HEK293 (cell line): ENCODE results near the gene HOXC5.

Source experiments
- AEBP2 ChIP-seq: fragments of 450-650 bp; formaldehyde crosslinking; IDR thresholded peaks from 2 replicates; pipeline ENCODE4 v1.5.1; 2016; ENCODE audit warnings: missing biosample characterization, missing genetic modification characterization, borderline replicate concordance
- EGR2 ChIP-seq: fragments of 450-650 bp; formaldehyde crosslinking; IDR thresholded peaks from 2 replicates; pipeline ENCODE4 v1.5.1; 2016; ENCODE audit warnings: low read depth, missing biosample characterization, missing genetic modification characterization
- GFI1B ChIP-seq: fragments of 450-650 bp; formaldehyde crosslinking; IDR thresholded peaks from 2 replicates; pipeline ENCODE4 v1.5.1; 2016; ENCODE audit warnings: missing biosample characterization, missing genetic modification characterization
- KLF10 ChIP-seq: fragments of 450-650 bp; IDR thresholded peaks from 2 replicates; pipeline ENCODE4 v1.5.1; 2018; ENCODE audit warnings: missing biosample characterization, mild to moderate bottlenecking, missing genetic modification characterization
- MZF1 ChIP-seq: fragments of 450-650 bp; formaldehyde crosslinking; IDR thresholded peaks from 2 replicates; pipeline ENCODE4 v1.5.1; 2017; ENCODE audit warnings: missing biosample characterization, missing genetic modification characterization, borderline replicate concordance
- OSR2 ChIP-seq: fragments of 450-650 bp; formaldehyde crosslinking; IDR thresholded peaks from 2 replicates; pipeline ENCODE4 v1.5.1; 2016; ENCODE audit warnings: missing biosample characterization, missing genetic modification characterization
- ZBTB11 ChIP-seq: fragments of 450-650 bp; formaldehyde crosslinking; conservative IDR thresholded peaks from 2 replicates; pipeline ENCODE4 v1.5.1; 2016; ENCODE audit warnings: low read depth, missing biosample characterization, missing genetic modification characterization
- ZBTB20 ChIP-seq: fragments of 450-650 bp; formaldehyde crosslinking; IDR thresholded peaks from 2 replicates; pipeline ENCODE4 v1.5.1; 2016; ENCODE audit warnings: missing biosample characterization, missing genetic modification characterization
- ZBTB48 ChIP-seq: fragments of 450-650 bp; formaldehyde crosslinking; IDR thresholded peaks from 2 replicates; pipeline ENCODE4 v1.5.1; 2016; ENCODE audit warnings: missing biosample characterization, missing genetic modification characterization
- ZBTB8A ChIP-seq: fragments of 450-650 bp; formaldehyde crosslinking; IDR thresholded peaks from 2 replicates; pipeline ENCODE4 v1.5.1; 2016; ENCODE audit warnings: missing biosample characterization, missing genetic modification characterization
- ZFP69B ChIP-seq: fragments of 450-650 bp; formaldehyde crosslinking; IDR thresholded peaks from 2 replicates; pipeline ENCODE4 v1.5.1; 2016; ENCODE audit warnings: missing biosample characterization, missing genetic modification characterization
- ZNF274 ChIP-seq, 2 experiments: fragments of 200-500 bp in 1 of 2; fragments of 450-650 bp in 1 of 2; sonication (Bioruptor generic) in 1 of 2; formaldehyde crosslinking in 1 of 2; IDR thresholded peaks; 2 replicates each; pipeline versions ENCODE4 v1.5.1 to v1.6.1; 2014 to 2016; ENCODE audit warnings: borderline replicate concordance in 1 of 2, inconsistent platforms in 1 of 2, low read length in 1 of 2, missing biosample characterization in 1 of 2, missing genetic modification characterization in 1 of 2
- ZNF37A ChIP-seq: fragments of 450-650 bp; IDR thresholded peaks from 2 replicates; pipeline ENCODE4 v1.5.1; 2018; ENCODE audit warnings: missing biosample characterization, missing genetic modification characterization
- ZNF391 ChIP-seq: fragments of 450-650 bp; formaldehyde crosslinking; IDR thresholded peaks from 2 replicates; pipeline ENCODE4 v1.5.1; 2016; ENCODE audit warnings: low read depth, missing biosample characterization, missing genetic modification characterization, borderline replicate concordance
- ZNF48 ChIP-seq: fragments of 450-650 bp; formaldehyde crosslinking; IDR thresholded peaks from 2 replicates; pipeline ENCODE4 v1.5.1; 2016; ENCODE audit warnings: missing biosample characterization, missing genetic modification characterization
- ZNF521 ChIP-seq: fragments of 450-650 bp; formaldehyde crosslinking; IDR thresholded peaks from 2 replicates; pipeline ENCODE4 v1.5.1; 2017; ENCODE audit warnings: missing biosample characterization, mild to moderate bottlenecking, missing genetic modification characterization
- ZNF596 ChIP-seq: fragments of 450-650 bp; IDR thresholded peaks from 2 replicates; pipeline ENCODE4 v1.5.0; 2018; ENCODE audit warnings: missing biosample characterization, mild to moderate bottlenecking, missing genetic modification characterization, moderate library complexity
- ZNF610 ChIP-seq: fragments of 450-650 bp; formaldehyde crosslinking; IDR thresholded peaks from 2 replicates; pipeline ENCODE4 v1.5.1; 2016; ENCODE audit warnings: missing biosample characterization, missing genetic modification characterization, borderline replicate concordance
- ZNF629 ChIP-seq: fragments of 450-650 bp; formaldehyde crosslinking; IDR thresholded peaks from 2 replicates; pipeline ENCODE4 v1.5.1; 2017; ENCODE audit warnings: missing biosample characterization, missing genetic modification characterization
- ZNF654 ChIP-seq: fragments of 450-650 bp; formaldehyde crosslinking; IDR thresholded peaks from 2 replicates; pipeline ENCODE4 v1.5.1; 2016; ENCODE audit warnings: low read depth, missing biosample characterization, missing genetic modification characterization
- ZNF660 ChIP-seq: fragments of 450-650 bp; IDR thresholded peaks from 2 replicates; pipeline ENCODE4 v1.5.1; 2018; ENCODE audit warnings: missing biosample characterization, mild to moderate bottlenecking, missing genetic modification characterization
- ZNF664 ChIP-seq: fragments of 450-650 bp; formaldehyde crosslinking; IDR thresholded peaks from 2 replicates; pipeline ENCODE4 v1.5.1; 2016; ENCODE audit warnings: missing biosample characterization, missing genetic modification characterization
- ZNF704 ChIP-seq: fragments of 450-650 bp; formaldehyde crosslinking; IDR thresholded peaks from 2 replicates; pipeline ENCODE4 v1.5.1; 2016; ENCODE audit warnings: missing biosample characterization, missing genetic modification characterization
- ZNF777 ChIP-seq: fragments of 450-650 bp; formaldehyde crosslinking; IDR thresholded peaks from 2 replicates; pipeline ENCODE4 v1.5.1; 2017; ENCODE audit warnings: missing biosample characterization, missing genetic modification characterization, borderline replicate concordance
- ZNF791 ChIP-seq: fragments of 450-650 bp; formaldehyde crosslinking; IDR thresholded peaks from 2 replicates; pipeline ENCODE4 v1.5.1; 2016; ENCODE audit warnings: missing biosample characterization, missing genetic modification characterization
- ZNF837 ChIP-seq: fragments of 450-650 bp; formaldehyde crosslinking; IDR thresholded peaks from 2 replicates; pipeline ENCODE4 v1.5.1; 2016; ENCODE audit warnings: missing biosample characterization, missing genetic modification characterization
- ZNF843 ChIP-seq: fragments of 450-650 bp; formaldehyde crosslinking; IDR thresholded peaks from 2 replicates; pipeline ENCODE4 v1.5.1; 2016; ENCODE audit warnings: missing biosample characterization, missing genetic modification characterization
- TF ChIP-seq, protein P1 (sequence below): fragments of 450-650 bp; formaldehyde crosslinking; IDR thresholded peaks from 2 replicates; pipeline ENCODE4 v1.5.1; 2016; ENCODE audit warnings: missing biosample characterization, missing genetic modification characterization, low read depth
- TF ChIP-seq, protein P2 (sequence below): fragments of 450-650 bp; formaldehyde crosslinking; IDR thresholded peaks from 2 replicates; pipeline ENCODE4 v1.5.1; 2016; ENCODE audit warnings: missing biosample characterization, missing genetic modification characterization

HOXC5 gene

DNA sequence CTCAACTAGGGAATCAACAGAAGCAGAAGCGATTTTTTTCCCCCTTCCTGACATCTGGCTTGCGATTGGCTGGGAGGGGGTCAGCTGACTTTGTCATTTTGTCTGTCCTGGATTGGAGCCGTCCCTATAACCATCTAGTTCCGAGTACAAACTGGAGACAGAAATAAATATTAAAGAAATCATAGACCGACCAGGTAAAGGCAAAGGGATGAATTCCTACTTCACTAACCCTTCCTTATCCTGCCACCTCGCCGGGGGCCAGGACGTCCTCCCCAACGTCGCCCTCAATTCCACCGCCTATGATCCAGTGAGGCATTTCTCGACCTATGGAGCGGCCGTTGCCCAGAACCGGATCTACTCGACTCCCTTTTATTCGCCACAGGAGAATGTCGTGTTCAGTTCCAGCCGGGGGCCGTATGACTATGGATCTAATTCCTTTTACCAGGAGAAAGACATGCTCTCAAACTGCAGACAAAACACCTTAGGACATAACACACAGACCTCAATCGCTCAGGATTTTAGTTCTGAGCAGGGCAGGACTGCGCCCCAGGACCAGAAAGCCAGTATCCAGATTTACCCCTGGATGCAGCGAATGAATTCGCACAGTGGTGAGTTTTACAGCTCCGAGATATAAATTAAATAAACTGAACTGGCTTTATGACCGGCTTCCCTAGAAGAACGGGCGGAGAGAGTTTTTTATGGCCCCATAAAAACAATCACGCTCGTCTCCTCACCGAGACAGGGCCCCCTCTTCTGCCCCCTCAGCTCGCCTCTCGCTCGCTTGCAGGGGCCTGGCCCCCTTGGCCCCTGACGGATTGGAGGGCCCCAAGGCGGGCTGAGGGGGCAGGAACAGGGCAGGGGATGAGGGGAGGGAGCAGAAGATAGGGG, 4.3 kb upstream of the HOXC5 start, which contains the start of gene HOXC6 (continued):
- TF ChIP-seq ZNF610 (peak; percentile 59; the same call in 1 of the 2 replicates), ZNF391 (tag by site-specific recombination) (no peak), ZNF596 (peak; percentile 97), ZNF274 (IDR thresholded peaks at IDR 0.05; ENCODE audit: low read length) (no peak), ZNF274 (tag by site-specific recombination; IDR thresholded peaks at IDR 0.05; ENCODE audit: borderline replicate concordance) (no peak), ZBTB48 (tag by site-specific recombination) (0 out of 2 replicates have a peak, but pooled peaks have one; percentile 29), AEBP2 (tag by site-specific recombination) (no peak), ZBTB11 (tag by site-specific recombination) (peak; percentile 25; the same call in 1 of the 2 replicates), MZF1 (tag by site-specific recombination) (peak; percentile 56), ZNF37A (tag by site-specific recombination) (no peak), EGR2 (tag by site-specific recombination) (no peak), ZNF654 (tag by site-specific recombination) (0 out of 2 replicates have a peak, but pooled peaks have one; percentile 4), OSR2 (peak; percentile 93), ZBTB20 (tag by site-specific recombination) (peak; percentile 92), KLF10 (tag by site-specific recombination) (peak; percentile 77), ZNF837 (tag by site-specific recombination) (no peak), ZNF521 (tag by site-specific recombination) (no peak), ZBTB8A (peak; percentile 88), ZNF664 (tag by site-specific recombination) (peak; percentile 46; the same call in 1 of the 2 replicates), ZNF660 (tag by site-specific recombination) (no peak; the same call in 1 of the 2 replicates), ZNF704 (tag by site-specific recombination) (no peak), ZNF791 (no peak), ZNF629 (tag by site-specific recombination) (peak; percentile 51), GFI1B (peak; percentile 62; the same call in 1 of the 2 replicates), ZNF48 (tag by site-specific recombination) (no peak), ZNF843 (tag by site-specific recombination) (peak; percentile 96), ZFP69B (tag by site-specific recombination) (0 out of 2 replicates have a peak, but pooled peaks have one; percentile 24), ZNF777 (no peak)
- TF ChIP-seq, protein P1, sequence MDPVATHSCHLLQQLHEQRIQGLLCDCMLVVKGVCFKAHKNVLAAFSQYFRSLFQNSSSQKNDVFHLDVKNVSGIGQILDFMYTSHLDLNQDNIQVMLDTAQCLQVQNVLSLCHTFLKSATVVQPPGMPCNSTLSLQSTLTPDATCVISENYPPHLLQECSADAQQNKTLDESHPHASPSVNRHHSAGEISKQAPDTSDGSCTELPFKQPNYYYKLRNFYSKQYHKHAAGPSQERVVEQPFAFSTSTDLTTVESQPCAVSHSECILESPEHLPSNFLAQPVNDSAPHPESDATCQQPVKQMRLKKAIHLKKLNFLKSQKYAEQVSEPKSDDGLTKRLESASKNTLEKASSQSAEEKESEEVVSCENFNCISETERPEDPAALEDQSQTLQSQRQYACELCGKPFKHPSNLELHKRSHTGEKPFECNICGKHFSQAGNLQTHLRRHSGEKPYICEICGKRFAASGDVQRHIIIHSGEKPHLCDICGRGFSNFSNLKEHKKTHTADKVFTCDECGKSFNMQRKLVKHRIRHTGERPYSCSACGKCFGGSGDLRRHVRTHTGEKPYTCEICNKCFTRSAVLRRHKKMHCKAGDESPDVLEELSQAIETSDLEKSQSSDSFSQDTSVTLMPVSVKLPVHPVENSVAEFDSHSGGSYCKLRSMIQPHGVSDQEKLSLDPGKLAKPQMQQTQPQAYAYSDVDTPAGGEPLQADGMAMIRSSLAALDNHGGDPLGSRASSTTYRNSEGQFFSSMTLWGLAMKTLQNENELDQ (tag by site-specific recombination): no peak
- TF ChIP-seq, protein P2, sequence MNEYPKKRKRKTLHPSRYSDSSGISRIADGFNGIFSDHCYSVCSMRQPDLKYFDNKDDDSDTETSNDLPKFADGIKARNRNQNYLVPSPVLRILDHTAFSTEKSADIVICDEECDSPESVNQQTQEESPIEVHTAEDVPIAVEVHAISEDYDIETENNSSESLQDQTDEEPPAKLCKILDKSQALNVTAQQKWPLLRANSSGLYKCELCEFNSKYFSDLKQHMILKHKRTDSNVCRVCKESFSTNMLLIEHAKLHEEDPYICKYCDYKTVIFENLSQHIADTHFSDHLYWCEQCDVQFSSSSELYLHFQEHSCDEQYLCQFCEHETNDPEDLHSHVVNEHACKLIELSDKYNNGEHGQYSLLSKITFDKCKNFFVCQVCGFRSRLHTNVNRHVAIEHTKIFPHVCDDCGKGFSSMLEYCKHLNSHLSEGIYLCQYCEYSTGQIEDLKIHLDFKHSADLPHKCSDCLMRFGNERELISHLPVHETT (tag by site-specific recombination): no peak
